Dermis microvascular lymphatic vessel endothelial cell (primary cell): ENCODE results near the gene ALOX12B. TPM values are rescaled to one million over a fixed set of nuclear protein-coding genes. Genes with fewer than 3 reads are reported as not detected.
A peak's percentile ranks its signal among the peaks of the same experiment; 100 is the strongest.
"Not testable (repeated sequence)": the region's sequence is repeated elsewhere in the genome, so short reads cannot be mapped to it uniquely, and the experiment has no call there.

Experiments used
- DNase-seq, 2 donors: peaks; one replicate each; pipeline versions ENCODE4 v3.0.0 to v3.0.0-alpha.2; 2010; ENCODE audit warnings: low read depth in 2 of 2
- total RNA-seq: library from RNA; depleted of rRNA; stranded (reverse); fragments of >200 nt; gene quantifications from 2 replicates; pipeline ENCODE4 v1.2.1, GENCODE V29; 2014

The ALOX12B gene
- total RNA-seq, 1 donor from 2014 or later, result not detected

DNA sequence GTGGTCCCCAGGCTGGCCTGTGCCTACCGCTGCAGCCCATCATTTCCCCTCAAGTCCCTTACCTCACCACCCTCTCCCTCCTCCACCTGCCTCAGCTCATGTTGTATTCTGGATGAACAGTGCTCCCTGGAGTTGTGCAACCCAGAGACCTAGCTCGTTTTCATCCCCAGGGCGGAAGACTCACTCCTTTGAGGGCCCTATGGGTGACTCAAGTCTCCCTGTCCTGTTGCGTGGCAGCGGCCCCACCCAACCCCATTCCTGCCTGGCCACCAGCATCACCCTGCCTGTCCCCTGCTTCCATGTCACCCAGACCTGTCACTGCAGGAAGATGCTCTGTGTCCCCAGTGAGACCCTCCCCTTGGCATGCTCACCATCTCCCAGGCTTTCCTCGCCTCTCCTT, 3.3 kb downstream of the ALOX12B start:
- DNase-seq, result no peak

- DNase-seq, result no peak
Observed at GRCh38 chr17:8082292-8082691, 5.2 kb downstream of the ALOX12B start.

GRCh38 chr17:8081876-8082275, 5.6 kb downstream of the ALOX12B start:
- DNase-seq, result no peak

GRCh38 chr17:8080799-8081219, 6.7 kb downstream of the ALOX12B start:
- no peak for DNase-seq

DNA sequence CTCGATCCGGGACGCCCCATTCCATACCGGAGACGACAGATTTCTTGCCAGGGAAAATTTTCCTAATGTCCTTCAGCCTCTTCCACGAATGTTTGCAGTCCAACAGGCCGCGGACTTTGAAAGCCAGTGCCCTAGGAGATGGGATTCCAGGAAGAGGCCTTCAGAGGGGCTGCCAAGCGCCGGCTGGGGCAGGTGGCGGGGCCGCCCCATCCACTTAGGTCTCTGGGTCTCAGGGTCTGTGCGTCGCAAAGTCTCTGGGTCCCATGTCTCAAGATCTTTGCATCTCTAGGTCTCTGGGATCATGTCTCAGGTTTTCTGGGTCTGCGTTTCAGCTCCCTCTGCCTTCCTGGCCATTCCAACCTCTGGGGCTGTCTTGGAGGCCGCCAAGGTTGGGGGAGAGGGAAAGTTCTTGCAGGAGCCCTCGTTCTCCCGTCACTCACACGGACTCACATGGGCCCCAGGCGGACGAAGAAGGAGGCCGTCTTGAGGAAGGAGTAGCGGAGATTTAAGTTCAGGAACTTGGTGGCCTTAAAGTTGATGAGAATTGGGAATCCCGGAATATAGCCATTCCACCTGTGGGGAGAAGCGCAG, 7.2 kb downstream of the ALOX12B start:
- no peak for DNase-seq

DNA sequence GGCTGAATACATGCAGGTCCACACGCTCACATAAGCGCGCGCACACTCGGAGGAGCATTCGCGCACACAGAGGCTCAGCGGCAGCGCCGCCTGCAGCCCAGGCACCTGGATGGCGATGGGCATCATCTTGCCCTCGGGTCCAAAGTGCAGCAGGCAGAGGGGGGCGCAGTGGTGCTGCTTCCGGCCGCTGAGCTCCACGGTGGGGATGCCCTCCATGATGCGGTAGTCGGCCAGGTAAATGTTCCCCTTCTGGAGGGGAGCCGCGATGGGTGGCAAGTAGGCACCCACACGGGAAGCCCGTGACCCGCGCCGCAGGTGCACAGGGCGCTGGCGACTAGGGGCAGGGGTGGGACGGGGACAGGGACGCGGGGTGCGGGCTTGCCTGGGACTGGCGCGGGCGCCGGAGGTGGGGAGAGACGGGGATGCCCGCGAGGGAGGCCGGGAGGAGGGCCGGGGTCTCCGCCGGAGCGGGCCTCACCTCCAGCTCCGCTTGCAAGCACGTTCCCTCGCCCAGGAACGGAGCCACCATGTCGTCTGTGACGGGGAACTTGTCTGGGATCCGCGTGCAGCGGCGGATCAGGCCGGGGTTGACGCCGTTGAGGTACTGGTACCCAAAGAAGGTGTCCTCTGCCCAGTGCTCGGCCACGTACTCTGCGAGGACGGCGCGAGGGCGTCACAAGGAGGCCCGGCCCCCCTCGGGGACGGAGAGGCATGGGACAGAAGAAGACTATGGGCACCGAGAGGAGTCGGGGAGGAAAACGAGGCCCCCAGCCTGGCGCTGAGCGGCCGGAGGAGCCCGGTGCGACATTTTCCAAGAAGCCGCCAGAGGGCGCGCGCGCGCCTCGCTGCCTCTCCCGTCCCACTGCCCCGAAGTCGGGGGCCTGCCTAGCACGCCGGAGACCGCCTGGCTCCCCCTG, 8.0 kb downstream of the ALOX12B start:
- peak in 1 of 2 donors; percentile 59 for DNase-seq

DNA sequence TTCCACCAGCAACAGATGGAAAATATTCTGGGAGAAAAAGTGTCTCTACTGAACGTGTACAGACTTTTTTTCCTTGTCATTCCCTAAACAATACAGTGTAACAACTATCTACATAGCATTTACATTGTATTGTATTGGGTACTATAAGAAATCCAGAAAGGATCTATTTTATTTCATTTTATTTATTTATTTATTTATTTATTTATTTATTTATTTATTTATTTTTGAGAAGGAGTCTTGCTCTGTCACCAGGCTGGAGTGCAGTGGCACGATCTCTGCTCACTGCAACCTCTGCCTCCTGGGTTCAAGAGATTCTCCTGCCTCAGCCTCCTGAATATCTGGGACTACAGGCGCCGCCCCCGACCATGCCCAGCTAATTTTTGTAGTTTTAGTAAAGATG, 9.6 kb downstream of the ALOX12B start:
- not testable (repeated sequence) for DNase-seq

- DNase-seq, result no peak
Observed at GRCh38 chr17:8076502-8077266, 10.8 kb downstream of the ALOX12B start.

DNA sequence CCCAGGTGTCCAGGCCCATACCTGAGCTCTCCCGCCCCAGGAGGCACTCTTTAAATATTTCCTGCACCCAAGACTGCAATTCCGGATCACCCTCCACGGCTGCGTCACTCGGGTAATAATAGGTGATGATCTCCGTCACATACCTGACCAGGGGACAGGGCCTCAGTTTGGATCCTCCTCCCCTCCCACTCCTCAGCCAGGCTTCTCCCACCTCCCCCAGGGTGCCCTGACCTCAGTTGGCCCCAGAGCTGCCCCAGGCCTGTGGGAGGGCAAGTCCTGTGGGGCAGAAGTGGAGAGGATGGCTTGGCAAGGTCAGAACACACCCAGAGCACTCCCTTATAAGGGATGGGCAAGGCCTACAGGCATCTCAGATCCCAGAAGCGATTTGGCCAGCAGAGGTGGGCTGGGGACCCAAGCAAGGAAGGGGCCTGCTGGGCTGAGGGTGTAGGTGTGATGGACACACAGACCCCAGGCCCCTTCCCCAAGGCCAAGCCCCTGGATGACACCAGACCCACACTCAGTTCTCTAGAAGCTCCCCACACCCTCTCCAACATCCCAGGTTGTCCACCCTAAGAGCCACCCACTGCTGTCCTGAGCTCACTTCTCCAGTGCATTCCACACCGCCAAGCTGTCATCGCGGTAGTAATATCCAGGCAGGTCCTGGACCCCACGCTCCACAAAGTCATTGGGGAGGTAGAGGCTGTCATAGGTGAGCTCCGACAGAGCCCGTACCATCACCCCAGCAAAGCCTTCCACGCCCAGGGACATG, 11.8 kb downstream of the ALOX12B start:
- DNase-seq, result no peak

GRCh38 chr17:8075081-8075480, 12.4 kb downstream of the ALOX12B start:
- no peak for DNase-seq

- no peak for DNase-seq
Observed at GRCh38 chr17:8074554-8074953, 13.0 kb downstream of the ALOX12B start.

- peak; percentile 34 to 69 for DNase-seq
Observed at GRCh38 chr17:8073627-8074484, 13.7 kb downstream of the ALOX12B start.

DNA sequence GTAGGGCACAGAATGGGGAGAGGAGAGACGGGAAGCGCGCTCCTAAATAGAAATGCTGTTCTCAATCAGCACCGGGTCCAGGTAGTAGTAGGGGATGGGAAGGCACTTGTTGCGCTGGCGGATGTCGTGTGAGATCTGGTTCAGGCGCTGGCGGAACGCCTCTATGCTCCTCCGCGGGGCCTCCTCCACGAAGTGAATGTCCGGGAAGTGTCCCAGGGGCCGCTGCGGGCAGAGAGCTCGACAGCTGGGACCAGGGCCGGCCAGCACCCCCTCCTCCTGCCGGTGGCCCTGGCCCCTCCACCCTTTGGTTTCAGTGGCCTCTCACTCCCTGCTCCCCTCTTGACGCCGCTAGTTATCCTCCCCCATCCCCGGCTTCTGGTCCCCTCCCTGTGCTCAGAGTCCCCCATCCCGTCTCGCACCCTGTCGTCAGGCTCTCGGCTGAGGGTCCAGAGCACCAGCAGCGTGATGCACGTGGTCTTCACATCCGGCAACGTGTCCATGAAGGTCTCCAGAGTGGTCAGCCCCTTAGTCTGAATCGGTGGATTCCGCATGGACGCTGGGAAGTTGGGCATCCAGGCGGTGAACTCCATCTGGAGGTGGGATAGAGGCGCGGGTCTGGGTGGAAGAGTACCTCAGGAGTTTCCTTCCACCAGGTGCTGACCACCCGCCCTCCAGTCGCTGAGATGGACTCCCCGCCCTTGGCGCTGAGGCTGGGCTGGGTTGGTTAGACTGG, 14.6 kb downstream of the ALOX12B start:
- no peak for DNase-seq

- no peak for DNase-seq
Observed at GRCh38 chr17:8072341-8072728, 15.2 kb downstream of the ALOX12B start.

- no peak for DNase-seq
Observed at GRCh38 chr17:8071496-8071895, 16.0 kb downstream of the ALOX12B start.

DNA sequence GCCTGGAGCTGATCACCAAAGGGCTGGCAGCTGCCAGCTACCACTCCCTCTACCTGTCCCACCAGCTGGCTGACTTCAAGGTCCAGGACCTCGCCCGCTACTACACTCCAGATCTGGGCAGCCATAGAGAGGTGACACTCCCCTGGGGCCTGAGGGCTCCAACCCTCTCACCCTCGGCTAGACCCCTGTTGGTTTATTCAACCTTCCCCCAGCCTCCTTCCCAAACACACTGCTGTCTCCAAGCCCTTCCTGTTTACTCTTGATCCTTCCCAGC, 18.0 kb downstream of the ALOX12B start:
- no peak for DNase-seq

GRCh38 chr17:8068736-8069586, 18.6 kb downstream of the ALOX12B start:
- DNase-seq, result no peak

DNA sequence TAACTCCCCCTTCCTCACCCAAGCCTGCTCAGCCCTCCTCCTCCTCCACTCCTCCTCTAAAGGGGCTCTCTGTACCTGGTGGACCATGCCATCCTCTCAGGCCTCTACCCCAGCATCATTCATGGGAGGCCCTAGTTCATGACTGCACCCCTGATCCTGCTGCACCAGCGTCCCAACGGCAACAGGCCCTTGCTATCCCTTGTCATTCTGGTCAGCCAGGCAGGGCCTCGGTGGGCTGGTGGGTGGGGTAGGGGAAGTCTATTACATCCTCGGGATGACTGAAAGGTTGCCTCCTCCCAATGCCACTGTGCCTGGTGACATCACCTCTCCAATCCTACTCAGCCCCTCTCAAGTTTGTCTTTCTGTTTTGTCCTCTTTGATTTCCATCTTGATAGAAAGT, 19.7 kb downstream of the ALOX12B start:
- no peak for DNase-seq
